OCI-LY7 (cell line): ENCODE results near the gene SOBP. TPM values are rescaled to one million over a fixed set of nuclear protein-coding genes. Genes with fewer than 3 reads are reported as not detected.

Experiments
- BruUV-seq: library from RNA; stranded (reverse); fragments of 400-500 nt; replicated peaks from 2 replicates; lab custom pipeline; 2021; lab: Mats Ljungman, UMichigan
- CTCF ChIA-PET: fragments of 300-600 bp; sonication (Branson Sonifier 250); formaldehyde crosslinking; loops from one replicate; lab custom pipeline; 2022; ENCODE audit warnings: antibody characterized with exemption; ENCODE audit not compliant: unreplicated experiment; lab: Charles Lee
- POLR2A ChIA-PET: fragments of 300-600 bp; sonication (Branson Sonifier 250); formaldehyde crosslinking; loops from one replicate; lab custom pipeline; 2022; ENCODE audit warnings: antibody characterized with exemption; lab: Charles Lee
- DNase-seq: peaks from one replicate; pipeline ENCODE4 v3.0.0-alpha.2; 2015; ENCODE audit warnings: low spot score
- H2AFZ ChIP-seq: fragments of 200-600 bp; sonication (generic), shearing (Covaris generic); 2 replicates; pipeline ENCODE4 v1.6.1; 2014; ENCODE audit warnings: mild to moderate bottlenecking, antibody characterized with exemption, low read length, moderate library complexity
- H3K27ac ChIP-seq: fragments of 200-600 bp; sonication (generic); 2 replicates; pipeline ENCODE4 v1.5.1; 2014; ENCODE audit warnings: mixed run types, low read depth, mild to moderate bottlenecking, moderate library complexity, low read length, inconsistent platforms; ENCODE audit not compliant: poor library complexity, severe bottlenecking
- H3K36me3 ChIP-seq: fragments of 200-600 bp; sonication (generic); 2 replicates; pipeline ENCODE4 v1.6.1; 2014; ENCODE audit warnings: mild to moderate bottlenecking, antibody characterized with exemption, low read length, moderate library complexity, mixed read lengths; ENCODE audit not compliant: insufficient read depth
- H3K4me1 ChIP-seq: fragments of 200-600 bp; sonication (generic); 2 replicates; pipeline ENCODE4 v1.5.1; 2014; ENCODE audit warnings: mild to moderate bottlenecking, low read length; ENCODE audit not compliant: insufficient read depth, poor library complexity, severe bottlenecking
- H3K4me2 ChIP-seq: fragments of 200-600 bp; sonication (generic); 2 replicates; pipeline ENCODE4 v1.6.1; 2014; ENCODE audit warnings: mild to moderate bottlenecking, low read length
- H3K4me3 ChIP-seq: fragments of 200-600 bp; sonication (generic); 2 replicates; pipeline ENCODE4 v1.5.1; 2014; ENCODE audit warnings: mild to moderate bottlenecking, low read depth, low read length; ENCODE audit not compliant: poor library complexity, severe bottlenecking
- H3K79me2 ChIP-seq: fragments of 200-600 bp; sonication (generic); 2 replicates; pipeline ENCODE4 v1.6.1; 2016; ENCODE audit warnings: low read depth, mild to moderate bottlenecking, low read length, moderate library complexity, mixed read lengths; ENCODE audit not compliant: insufficient read depth
- H3K9me2 ChIP-seq: fragments of 200-600 bp; sonication (generic); 2 replicates; pipeline ENCODE4 v1.6.1; 2016; ENCODE audit warnings: mild to moderate bottlenecking, low read length, mixed read lengths; ENCODE audit not compliant: insufficient read depth
- H3K9me3 ChIP-seq: fragments of 200-600 bp; sonication (generic); 2 replicates; pipeline ENCODE4 v1.6.1; 2014; ENCODE audit warnings: mild to moderate bottlenecking, mixed run types, low read length, mixed read lengths
- H4K20me1 ChIP-seq: fragments of 200-600 bp; sonication (generic); 2 replicates; pipeline ENCODE4 v1.6.1; 2014; ENCODE audit warnings: mild to moderate bottlenecking, antibody characterized with exemption, low read length, moderate library complexity, mixed read lengths; ENCODE audit not compliant: insufficient read depth
- EZH2phosphoT487 ChIP-seq: fragments of 200-600 bp; sonication (generic); IDR thresholded peaks from 2 replicates; pipeline ENCODE4 v1.6.1; 2018; ENCODE audit warnings: low read depth, borderline replicate concordance, mild to moderate bottlenecking, mixed run types, antibody characterized with exemption, low read length, moderate library complexity, mixed read lengths
- intact Hi-C: fragments of 100-400 bp; cut with micrococcal nuclease; formaldehyde crosslinking; loops from one replicate; pipeline ENCODE4 v1.10.0; 2022; ENCODE audit not compliant: unreplicated experiment
- total RNA-seq, 2 experiments: library from RNA; depleted of rRNA in 1 of 2; stranded (reverse); fragments of >200 nt in 1 of 2; shearing (Covaris generic) in 1 of 2; gene quantifications; 2 replicates each; pipeline ENCODE4 v1.2.3, GENCODE V29; 2014 to 2022
- TF ChIP-seq, protein P1 (sequence below): fragments of 200-600 bp; sonication (generic); conservative IDR thresholded peaks from 2 replicates; pipeline ENCODE4 v1.5.1; 2014; ENCODE audit warnings: mild to moderate bottlenecking, antibody characterized with exemption, low read length, moderate library complexity, mixed read lengths

The SOBP gene
- total RNA-seq, 2 experiments from 2014 or later = 21.5 to 29.4 TPM

DNA sequence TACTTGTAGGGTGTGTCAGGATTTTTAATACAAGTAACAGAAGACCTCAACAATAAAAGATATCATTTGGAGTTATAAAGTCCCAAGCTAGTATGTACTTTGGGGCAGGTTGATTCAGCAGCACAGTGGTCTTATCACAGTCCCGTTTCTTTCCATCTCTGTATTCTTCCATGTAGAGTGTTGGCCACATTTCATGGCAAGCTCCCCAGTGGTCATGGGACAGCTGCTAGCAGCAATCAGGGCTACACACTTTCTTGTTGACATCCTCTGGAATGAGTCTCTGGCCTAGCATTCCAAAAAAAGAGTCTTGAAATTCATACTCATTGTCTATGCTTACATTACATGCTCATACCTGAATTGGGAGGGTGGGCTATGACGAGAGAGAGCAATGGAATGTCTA, 53.2 kb downstream of the SOBP start:
- CTCF ChIA-PET = no interaction called here

DNA sequence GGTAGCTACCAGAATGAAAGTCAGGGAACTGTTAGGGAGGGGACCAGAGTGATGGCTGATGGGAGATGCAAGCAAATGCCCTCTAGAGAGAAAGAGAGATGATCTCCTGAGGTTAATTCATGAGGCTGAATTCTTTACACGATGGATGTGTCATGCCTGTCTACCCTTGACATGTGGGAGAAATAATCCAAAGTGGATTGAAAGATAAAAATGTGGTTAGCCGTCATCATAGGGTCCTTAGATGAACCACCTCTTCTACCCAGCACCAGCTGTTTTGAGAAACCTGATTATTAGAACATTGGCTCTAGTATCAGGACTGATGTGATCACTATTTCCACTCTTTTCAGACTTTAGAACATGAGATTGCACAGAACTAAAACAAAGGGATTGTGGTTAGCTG, 53.6 kb downstream of the SOBP start:
- Histone ChIP-seq H3K79me2 (peaks cover 28% of the 10 kb centered on the region; the same call in 1 of the 2 replicates), H3K4me2 (no peak overlapping the region), H3K4me1 (peaks cover 27% of the 10 kb centered on the region), H3K9me2 (no peaks in the 10 kb centered on the region), H4K20me1 (no peaks in the 10 kb centered on the region), H3K36me3 (peaks cover 84% of the 10 kb centered on the region), H3K9me3 (no peaks in the 10 kb centered on the region), H3K4me3 (no peak overlapping the region), H2AFZ (no peak overlapping the region), H3K27ac (no peak overlapping the region)
- DNase-seq = no peak
- BruUV-seq = no TSS peak
- intact Hi-C loops = no loop called here
- no peak for TF ChIP-seq EZH2phosphoT487
- TF ChIP-seq, protein P1, sequence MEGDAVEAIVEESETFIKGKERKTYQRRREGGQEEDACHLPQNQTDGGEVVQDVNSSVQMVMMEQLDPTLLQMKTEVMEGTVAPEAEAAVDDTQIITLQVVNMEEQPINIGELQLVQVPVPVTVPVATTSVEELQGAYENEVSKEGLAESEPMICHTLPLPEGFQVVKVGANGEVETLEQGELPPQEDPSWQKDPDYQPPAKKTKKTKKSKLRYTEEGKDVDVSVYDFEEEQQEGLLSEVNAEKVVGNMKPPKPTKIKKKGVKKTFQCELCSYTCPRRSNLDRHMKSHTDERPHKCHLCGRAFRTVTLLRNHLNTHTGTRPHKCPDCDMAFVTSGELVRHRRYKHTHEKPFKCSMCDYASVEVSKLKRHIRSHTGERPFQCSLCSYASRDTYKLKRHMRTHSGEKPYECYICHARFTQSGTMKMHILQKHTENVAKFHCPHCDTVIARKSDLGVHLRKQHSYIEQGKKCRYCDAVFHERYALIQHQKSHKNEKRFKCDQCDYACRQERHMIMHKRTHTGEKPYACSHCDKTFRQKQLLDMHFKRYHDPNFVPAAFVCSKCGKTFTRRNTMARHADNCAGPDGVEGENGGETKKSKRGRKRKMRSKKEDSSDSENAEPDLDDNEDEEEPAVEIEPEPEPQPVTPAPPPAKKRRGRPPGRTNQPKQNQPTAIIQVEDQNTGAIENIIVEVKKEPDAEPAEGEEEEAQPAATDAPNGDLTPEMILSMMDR = no peak
- ChIA-PET CTCF (no interaction called here), POLR2A (interaction anchor here (0.6 to 1.7 kb wide), 7 partner anchors 10 to 298 kb away, joined by 3 to 7 read pairs (median 3); no protein-coding TSS in a partner anchor)

More for the DNA sequence above, 53.2 kb downstream of the SOBP start:
- Histone ChIP-seq H3K4me1 (peaks cover 32% of the 10 kb centered on the region), H3K27ac (no peak overlapping the region), H3K9me2 (no peaks in the 10 kb centered on the region), H3K4me3 (no peak overlapping the region), H4K20me1 (no peaks in the 10 kb centered on the region), H3K4me2 (no peak overlapping the region), H3K9me3 (no peaks in the 10 kb centered on the region), H3K79me2 (peaks cover 33% of the 10 kb centered on the region; the same call in 1 of the 2 replicates), H3K36me3 (peaks cover 87% of the 10 kb centered on the region), H2AFZ (no peak overlapping the region)
- TF ChIP-seq, protein P1 = no peak
- no peak for TF ChIP-seq EZH2phosphoT487
- intact Hi-C loops = no loop called here
- no peak for DNase-seq
- POLR2A ChIA-PET = interaction anchor here (0.6 to 1.7 kb wide), 5 partner anchors 9 to 298 kb away, joined by 3 to 7 read pairs (median 4); no protein-coding TSS in a partner anchor
- no TSS peak for BruUV-seq

DNA sequence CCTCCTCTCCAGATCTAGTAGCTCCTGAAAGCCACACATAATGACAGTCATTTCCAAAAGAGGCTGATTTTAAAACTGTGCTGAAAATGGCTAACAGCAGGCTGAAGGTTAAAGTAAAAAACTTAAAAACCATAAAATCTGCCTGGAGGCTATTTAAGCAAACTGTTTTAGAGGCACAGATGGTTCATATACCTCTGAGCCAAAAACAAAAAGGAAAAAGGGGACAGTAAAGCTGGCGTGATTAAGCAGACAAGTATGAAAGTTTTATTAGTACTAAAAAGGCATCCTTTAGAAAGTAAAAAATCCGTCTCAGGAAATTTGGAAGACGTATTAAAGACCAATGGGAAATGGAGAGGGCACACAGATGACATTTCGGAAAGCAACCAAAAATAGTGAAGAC, 55.8 kb downstream of the SOBP start:
- Histone ChIP-seq H3K4me3 (no peak overlapping the region), H4K20me1 (no peaks in the 10 kb centered on the region), H3K79me2 (peaks cover 8% of the 10 kb centered on the region; the same call in 1 of the 2 replicates), H2AFZ (no peak overlapping the region), H3K27ac (no peak overlapping the region), H3K4me1 (peaks cover 25% of the 10 kb centered on the region), H3K4me2 (no peak overlapping the region), H3K9me3 (no peaks in the 10 kb centered on the region), H3K9me2 (no peaks in the 10 kb centered on the region), H3K36me3 (peaks cover 64% of the 10 kb centered on the region)
- no TSS peak for BruUV-seq
- intact Hi-C loops = no loop called here
- POLR2A ChIA-PET = interaction anchor here (0.9 kb wide), 1 partner anchor 9 kb away, joined by 4 read pairs; no protein-coding TSS in a partner anchor
- CTCF ChIA-PET = no interaction called here
- DNase-seq = no peak
- TF ChIP-seq, protein P1 = no peak
